Germinal center (tissue), 1 donor: Measurements from ENCODE around the gene KCNQ1.

Source experiments
- DNase-seq: peaks from one replicate; pipeline ENCODE4 v3.0.0; 2012; ENCODE audit warnings: mixed read lengths, low spot score

KCNQ1 gene

GRCh38 chr11:2766166-2766565 is 321.4 kb downstream of the KCNQ1 start:
- DNase-seq: no peak

DNA sequence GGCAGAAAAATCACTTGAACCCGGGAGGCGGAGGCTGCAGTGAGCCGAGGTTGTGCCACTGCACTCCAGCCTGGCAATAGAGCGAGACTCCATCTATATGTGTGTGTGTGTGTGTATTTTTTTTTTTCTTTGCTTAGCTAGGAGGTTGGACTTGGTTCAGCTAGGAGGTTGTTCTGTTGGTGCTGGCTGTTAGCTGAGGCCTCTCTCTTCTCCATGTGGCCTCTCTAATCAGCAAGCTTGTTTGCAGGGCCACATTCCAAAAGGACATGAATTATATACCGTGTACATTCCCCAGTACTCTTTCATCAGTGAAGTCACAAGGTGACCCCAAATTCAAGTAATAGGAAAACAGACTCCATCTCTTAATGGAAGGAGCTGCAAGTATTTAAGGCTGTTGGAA is 322.3 kb downstream of the KCNQ1 start:
- no peak for DNase-seq

- DNase-seq: no peak
These were observed 323.0 kb downstream of the KCNQ1 start for GRCh38 chr11:2767801-2768200.

DNA sequence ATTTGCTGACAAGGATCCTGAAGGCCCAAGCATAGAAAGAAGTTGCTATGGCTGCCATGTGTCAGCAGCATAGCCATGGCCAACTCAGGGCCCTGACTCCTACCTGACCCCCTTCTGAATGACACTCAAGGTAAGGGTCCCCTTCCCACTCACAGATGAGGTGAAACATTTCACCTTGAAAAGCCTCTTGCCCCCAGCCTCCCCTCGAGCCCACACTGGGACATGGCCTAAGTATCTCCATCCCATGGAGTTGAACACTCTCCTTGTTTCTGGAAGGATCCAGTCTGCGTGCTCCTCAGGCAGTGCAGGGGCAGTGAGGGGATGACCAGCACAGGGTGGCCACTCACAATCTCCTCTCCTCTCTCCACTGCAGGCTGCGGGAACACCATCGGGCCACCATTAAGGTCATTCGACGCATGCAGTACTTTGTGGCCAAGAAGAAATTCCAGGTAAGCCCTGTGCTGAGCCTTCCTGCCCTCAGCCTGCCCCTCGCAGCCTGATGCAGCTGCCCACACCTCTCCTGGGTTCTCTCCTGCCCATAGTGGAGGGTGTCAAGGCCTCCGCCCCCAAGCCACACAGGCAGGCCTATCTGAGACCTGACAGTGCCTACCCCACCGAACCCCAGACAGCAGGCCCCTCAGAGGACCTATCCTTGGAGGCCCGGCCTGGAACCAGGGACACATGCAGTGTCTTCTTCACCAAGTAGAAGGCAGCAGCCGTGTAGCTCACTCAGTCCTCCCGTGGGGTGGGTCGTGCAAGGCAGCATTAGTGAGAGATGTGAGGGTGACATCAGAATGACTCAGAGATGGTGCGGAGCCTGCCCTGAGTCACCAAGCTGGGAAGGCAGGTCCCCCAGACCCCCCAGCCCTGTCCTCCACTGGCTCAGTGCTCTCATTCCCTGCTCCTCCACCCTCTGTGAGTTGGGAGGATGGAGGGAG is 323.9 kb downstream of the KCNQ1 start:
- DNase-seq: no peak

DNA sequence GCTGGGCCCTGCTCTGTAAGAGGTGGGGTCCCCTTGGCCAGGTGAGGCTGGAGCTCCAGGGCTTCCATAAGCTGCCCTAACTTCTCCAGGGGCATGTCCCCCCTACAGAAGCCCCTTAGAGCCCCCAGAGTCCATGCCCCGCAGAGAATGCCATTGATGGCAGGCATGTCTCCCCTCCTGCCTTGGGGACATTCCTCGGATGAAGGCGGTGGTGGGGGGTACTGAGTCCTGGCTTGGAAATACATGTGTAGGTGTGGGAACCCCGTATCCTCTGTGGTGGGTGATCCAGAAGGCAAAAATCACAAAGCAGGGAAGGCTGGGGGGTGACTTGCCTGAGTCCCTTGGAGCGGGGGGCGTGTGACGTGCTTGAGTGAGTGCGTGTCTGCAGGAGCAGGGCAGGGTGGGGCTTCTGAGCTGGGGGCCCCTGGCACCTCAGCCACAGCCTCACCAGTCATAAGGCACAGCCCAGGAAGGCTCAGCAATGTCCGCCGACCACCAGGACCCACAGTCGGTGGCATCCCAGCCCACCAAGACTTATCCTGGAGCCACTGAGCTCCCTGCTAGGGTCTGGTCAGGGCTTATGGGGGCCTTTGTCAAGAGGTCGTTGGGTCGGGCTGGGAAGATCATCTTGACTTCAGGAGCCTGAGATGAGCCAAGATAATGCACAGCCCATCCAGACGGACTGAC is 324.7 kb downstream of the KCNQ1 start:
- no peak for DNase-seq

- no peak for DNase-seq
These were observed 325.4 kb downstream of the KCNQ1 start for GRCh38 chr11:2770096-2770751.

- DNase-seq: no peak
These were observed 326.0 kb downstream of the KCNQ1 start for GRCh38 chr11:2770761-2771301.

GRCh38 chr11:2771758-2772466 is 327.1 kb downstream of the KCNQ1 start:
- no peak for DNase-seq

- DNase-seq: no peak
These were observed 327.8 kb downstream of the KCNQ1 start for GRCh38 chr11:2772544-2773031.

DNA sequence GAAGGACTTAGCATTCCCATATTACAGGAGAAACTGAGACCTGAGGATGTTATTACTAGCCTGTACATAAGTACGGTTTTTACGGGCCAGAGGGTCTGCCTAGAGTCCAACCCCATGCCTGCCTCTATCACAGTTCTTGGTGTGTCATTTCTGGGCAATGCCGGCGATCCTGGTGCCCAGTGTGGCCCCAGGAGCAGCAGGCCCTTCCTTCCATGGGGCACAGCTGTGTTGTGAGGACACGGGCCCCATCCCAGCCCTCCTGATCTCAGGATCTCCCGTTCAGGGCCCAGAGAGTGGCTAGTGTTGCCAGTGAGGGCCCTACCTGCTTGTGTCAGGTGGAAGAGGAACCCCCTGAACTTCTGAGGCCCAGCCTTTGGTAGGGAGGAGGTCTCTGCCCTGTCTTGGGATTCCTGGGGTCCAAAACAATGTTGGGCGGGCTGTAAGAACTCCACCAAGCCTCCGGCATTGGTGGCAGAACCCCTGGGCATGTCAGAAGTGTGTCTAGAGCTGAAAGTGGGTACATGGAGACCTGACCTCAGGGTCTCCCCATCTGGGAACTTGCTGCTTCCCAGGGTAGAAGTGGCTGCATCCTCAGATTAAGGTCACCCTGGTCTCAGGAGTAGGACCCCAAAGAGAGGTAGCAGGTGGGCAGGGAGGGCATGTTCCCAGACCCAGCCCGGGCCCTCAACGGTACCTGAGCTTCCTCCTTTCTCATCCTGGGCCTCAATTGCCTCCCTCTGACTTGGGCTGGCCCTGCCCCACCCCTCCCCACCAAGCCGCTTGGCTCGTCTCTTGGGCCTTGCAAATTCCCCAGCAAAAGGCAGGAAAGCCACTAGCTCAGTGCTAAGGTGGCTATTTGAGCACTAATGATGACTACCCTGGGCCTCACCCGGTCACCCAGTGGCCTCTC is 329.6 kb downstream of the KCNQ1 start:
- DNase-seq: no peak

GRCh38 chr11:2775083-2775625 is 330.3 kb downstream of the KCNQ1 start:
- no peak for DNase-seq

DNA sequence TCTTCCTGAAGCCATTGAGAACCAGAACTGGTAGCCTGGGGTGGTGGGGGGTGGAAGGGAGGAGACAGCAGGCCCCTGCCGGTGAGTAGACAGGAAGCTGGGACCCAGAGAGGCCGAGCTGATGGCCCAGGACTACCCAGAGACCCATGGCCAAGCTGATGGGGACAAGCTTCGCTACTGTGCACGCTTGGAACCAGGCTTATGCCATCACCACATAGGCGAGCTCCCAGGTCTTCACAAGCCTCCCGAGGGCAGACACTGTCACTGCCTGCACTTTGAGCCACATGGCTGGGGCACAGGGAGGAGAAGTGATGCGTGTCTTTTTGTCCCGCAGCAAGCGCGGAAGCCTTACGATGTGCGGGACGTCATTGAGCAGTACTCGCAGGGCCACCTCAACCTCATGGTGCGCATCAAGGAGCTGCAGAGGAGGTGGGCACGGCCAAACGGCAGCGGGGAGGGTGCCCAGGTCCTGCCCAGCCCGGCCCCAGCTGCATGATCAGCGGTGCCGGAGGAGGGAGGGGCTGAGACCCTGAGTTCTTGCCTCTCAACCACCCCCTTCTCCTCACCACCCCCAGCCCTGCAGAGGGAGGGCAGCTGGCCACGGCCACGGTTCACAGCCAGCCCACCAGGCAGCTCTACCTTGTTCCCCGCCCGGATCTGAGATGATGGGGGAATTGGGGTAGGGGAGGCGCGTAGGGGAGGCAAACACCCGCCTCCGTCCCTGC is 331.0 kb downstream of the KCNQ1 start:
- DNase-seq: no peak

DNA sequence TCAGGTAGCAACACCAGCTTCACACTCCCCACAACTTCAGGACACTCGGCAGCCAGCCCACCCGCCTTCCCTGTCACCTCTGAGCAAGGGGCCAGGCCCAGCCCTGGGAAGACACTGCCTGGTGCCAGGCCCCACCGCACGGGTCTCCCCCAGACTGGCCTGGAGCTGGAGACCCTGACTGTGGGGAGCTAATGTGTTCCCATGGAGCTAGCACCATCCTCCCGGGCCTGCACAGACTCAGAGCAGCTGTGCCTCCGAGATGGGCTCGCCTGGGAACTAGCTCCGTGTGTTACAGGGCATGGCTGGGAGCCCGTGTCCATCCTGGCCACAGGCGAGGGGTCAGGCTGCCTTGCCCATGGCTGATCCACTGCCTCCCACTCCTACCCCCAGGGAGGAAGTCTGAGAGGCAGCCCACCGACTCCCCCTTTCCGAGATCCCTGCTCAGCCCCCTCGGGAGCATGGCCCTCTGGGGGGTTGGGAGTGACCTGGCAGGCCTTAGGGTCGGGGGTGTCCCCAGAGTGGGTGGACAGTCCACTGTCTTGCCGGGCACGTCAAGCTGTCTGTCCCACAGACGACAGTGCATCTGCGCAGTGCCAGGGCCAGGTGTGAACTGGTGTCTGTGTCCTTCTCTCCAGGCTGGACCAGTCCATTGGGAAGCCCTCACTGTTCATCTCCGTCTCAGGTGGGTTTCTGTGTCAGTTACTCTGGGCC is 331.7 kb downstream of the KCNQ1 start:
- DNase-seq: no peak

DNA sequence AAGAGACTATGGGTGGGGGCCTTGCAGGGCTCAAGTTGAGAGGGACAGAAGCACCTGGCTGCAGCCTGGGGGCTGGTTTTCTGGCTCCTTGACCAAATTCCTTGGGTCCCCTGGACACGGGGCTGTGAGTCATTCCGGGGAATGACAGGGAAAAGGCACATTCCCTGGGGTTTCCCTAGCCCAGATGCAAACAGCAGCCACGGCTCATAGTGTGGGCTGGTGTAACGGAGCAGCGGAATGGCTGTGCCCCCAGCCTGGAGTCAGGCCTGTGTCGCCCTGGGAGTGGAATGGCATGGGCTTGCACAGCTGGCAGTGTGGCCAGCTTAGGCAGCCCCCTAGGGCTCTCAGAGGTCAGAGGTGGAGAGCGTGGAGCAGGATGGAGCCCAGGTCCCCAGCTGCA is 332.6 kb downstream of the KCNQ1 start:
- no peak for DNase-seq

DNA sequence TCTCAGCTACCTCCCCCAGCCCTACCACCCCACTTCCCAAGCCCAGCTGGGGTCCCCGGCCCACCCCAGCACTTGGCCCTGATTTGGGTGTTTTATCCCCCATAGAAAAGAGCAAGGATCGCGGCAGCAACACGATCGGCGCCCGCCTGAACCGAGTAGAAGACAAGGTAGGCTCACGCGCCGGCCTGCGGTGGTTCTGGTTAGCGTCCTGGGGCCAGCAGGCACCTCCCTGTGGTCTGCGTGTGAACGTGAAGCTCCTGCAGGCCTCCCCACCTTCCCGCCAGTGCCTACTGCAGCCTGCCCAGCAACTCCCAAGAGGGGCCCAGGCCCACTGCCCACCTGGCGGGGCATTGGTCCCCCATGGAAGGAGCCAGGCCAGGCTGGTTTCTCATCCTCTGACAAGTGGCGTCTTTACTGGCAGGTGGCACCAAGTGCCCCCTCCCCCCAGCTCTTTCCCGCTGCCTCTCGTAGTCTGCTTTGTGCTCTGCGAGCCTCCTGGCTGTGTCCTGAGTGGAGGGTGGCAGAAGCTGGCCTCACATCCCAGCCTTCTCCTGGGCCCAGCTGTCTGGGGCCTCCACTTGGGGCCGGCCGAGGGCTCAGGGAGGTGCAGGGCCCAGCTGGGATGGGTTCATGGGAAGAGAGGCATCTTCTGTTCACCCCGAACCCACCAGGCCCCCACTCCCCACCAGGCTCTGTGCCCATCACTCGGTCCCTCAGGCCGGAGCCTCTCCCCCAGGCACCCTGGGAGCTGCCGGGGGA is 333.2 kb downstream of the KCNQ1 start:
- no peak for DNase-seq

DNA sequence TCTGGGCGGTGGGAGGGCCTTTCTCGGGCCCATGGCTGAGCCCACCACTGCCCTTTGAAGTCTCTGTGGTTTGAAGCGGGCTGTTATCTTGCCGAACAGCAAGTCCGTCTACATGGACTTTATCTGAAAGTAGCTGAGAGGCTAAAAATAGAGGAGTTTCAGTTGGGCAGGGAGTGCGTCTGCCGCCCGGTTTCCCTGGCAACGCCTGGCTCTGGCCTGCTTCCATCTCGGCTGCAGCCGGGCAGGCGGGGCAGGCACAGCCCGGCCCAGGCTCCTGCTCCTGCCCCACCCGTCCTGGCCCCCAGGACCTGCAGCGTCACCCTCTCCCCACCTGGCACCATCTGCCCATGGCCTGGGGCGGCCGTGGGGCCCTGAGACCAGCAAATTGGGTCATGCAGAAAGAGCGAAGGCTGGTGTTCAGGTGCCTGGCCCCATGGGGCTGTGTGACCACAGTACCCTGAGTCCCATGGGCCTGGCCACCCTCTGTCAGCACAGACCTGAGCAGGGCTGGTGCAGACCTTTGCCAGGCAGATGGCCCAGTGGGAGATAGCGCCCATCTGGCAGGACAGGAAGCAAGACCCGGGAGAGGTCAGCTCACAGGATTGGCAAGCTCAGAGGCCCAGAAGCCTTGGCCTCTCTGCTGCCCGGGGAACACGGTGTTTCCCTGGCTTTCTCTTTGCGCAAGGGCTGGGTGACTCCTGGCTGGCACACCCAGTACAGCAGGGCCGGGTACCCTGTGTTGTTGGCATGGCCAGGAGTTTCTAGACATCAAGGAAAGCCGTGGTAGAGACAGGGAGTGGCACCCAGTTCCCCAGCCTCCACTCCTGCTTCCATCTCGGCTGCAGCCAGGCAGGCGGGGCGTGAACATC is 334.1 kb downstream of the KCNQ1 start:
- no peak for DNase-seq

DNA sequence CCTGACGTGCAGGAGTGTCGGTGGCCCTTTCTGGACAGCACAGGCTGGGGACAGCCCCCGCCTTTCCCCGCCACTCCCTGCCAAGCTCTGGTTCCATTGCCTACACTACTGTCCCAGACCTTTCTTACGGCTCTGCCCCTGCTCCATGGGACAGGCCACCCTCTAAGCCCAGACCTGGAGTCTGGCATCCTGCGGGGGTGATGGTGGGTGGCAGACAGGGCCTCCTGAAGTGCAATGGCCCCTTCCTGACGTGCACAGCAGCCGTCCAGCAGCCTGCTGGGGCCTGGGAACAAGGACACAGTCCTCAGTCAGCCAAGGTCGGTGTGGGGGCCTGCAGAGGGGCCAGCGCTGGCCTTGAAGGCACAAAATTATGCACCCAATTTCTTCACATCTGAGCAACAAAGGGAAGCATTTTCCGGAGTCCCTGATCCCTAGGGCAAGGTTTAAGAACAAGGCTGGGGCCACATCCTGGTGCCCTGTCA is 334.7 kb downstream of the KCNQ1 start:
- no peak for DNase-seq
